Sigmoid colon (tissue), 4 donors: ENCODE data around the gene MTFMT.

ENCODE experiments used
- CTCF ChIP-seq, 4 experiments: fragments of 450-650 bp in 3 of 4; fragments of 200-600 bp in 1 of 4; IDR thresholded peaks; one replicate each; pipeline ENCODE4 v1.5.1; 2016 to 2019; ENCODE audit warnings: antibody characterized with exemption in 4 of 4, mild to moderate bottlenecking in 3 of 4, moderate library complexity in 2 of 4
- EP300 ChIP-seq, 4 donors: sonication (generic); formaldehyde crosslinking; IDR thresholded peaks; one replicate each; pipeline ENCODE4 v1.6.1; 2017; ENCODE audit warnings: antibody characterized with exemption in 4 of 4
- POLR2AphosphoS5 ChIP-seq, 4 donors: sonication (generic); formaldehyde crosslinking; IDR thresholded peaks; one replicate each; pipeline ENCODE4 v1.6.1; 2017; ENCODE audit warnings: antibody characterized with exemption in 4 of 4

GRCh38 chr15:65040461-65040860 is 11.0 kb upstream of the MTFMT start:
- TF ChIP-seq POLR2AphosphoS5 (IDR thresholded peaks at IDR 0.05) (no peak), EP300 (IDR thresholded peaks at IDR 0.05) (no peak), CTCF (IDR thresholded peaks at IDR 0.05) (no peak)
